Epidermal melanocyte (primary cell): ENCODE measurements around the gene WNT1.

Experiments
- DNase-seq: peaks from one replicate; pipeline ENCODE4 v3.0.0; 2011; ENCODE audit warnings: low spot score; ENCODE audit not compliant: insufficient read length

The WNT1 gene

GRCh38 chr12:48978291-48978740 is at the start of gene WNT1:
TSS of gene WNT1 (plus strand) at chr12:48978322. CDS start at chr12:48978651, 329 bp downstream.
- no peak for DNase-seq

DNA sequence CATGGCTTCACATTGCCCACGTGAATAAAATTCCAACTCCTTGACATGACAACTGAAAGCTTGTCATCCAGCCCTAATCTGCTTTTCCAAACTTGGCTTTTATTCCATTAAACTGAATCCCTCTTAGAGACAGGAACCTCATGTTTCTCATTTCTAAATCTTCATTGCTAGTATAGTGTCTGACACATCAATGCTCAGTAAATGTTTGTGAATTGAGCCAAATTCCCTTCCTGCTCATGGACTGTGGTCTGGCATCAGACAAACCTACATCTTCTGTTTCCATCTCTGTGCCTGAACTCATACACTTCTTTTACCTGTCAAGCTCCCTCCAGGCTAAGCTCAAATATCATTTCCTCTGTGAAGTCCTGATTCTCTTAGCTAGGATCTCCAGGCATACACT is 48.6 kb upstream of the WNT1 start:
- no peak for DNase-seq

GRCh38 chr12:48930475-48930874 is 47.6 kb upstream of the WNT1 start:
- no peak for DNase-seq

DNA sequence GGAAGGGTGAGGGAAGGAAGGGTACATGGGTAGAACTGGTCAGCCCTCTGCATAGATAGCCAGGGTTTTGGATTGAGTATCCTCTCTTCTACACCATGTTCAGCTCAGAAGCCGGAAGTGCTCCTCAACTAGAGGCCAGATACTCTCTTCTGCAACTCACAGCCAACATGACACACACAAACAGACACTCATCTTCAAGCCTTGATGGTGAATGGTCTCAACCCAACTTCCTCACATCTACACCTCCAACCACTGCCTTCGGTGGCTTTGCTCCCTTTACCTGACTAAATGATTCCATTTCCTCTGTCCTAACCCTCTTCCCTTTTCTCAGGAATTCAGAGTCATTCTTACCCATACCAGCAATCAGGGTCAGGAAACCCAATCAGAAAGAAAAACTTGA is 45.2 kb upstream of the WNT1 start:
- no peak for DNase-seq

DNA sequence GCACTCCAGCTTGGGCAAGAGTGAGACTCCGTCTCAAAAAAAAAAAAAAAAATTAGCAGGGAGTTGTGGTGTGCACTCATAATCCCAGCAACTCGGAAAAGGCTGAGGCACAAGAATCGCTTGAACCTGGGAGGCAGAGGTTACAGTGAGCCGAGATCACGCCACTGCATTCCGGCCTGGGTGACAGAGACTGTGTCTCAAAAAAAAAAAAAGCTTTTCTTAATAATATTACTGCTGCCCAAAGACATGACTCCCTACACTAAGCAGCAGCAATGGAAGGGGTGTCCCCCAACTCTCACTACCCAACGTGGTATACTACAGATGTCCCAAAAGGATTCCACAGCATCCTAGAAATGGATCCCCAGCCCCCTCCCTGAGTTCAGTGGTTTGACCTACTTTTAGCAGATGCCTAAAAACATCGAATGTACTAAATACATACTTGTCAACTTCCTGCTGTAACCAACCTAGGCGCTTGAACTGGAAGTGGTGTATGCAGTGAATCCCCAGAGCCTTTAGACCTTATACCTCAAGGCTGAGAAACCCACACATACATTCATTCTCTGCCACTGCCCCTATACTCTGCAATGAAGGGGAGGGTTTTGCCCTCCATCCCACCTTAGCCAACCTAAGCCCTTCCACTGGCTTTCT is 44.3 kb upstream of the WNT1 start:
- DNase-seq, result no peak

GRCh38 chr12:48934312-48934706 is 43.8 kb upstream of the WNT1 start:
- no peak for DNase-seq

GRCh38 chr12:48936379-48936979 is 41.6 kb upstream of the WNT1 start:
- peak; percentile 92 for DNase-seq

DNA sequence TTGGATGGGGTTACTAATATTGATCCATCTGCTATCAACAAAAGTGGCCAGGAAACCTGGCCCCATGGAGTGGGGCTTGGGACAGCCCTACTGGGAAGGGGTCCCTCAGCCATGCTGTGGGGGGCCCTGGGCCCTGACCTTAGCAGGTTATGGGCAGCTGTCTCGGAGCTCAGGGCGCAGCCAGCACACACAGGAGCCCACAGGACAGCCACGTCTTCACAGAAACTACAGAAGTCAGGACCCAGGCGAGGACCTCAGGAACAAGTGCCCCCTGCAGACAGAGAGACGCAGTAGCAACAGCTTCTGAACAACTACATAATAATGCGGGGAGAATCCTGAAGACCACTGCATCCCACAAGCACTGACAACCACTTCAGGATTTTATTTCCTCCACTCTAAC is 41.0 kb upstream of the WNT1 start:
- no peak for DNase-seq

DNA sequence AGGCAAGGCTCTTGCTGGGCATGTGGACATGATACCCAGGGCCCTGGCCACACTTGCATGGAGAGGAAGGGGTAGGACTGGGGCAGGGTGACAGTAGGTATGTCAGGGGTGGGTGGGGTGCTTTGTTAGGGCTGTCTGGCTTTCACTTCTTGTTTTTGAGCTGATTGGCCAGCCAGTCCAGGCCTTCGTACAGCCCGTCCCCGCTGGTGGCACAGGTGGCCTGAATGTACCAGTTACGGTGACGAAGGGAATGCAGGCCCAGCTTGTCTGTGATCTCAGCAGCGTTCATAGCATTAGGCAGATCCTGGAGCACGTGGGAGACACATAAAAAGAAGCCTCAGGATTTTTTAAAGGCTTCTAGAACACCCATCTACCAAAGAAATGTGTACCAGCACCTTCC is 39.3 kb upstream of the WNT1 start:
- no peak for DNase-seq

DNA sequence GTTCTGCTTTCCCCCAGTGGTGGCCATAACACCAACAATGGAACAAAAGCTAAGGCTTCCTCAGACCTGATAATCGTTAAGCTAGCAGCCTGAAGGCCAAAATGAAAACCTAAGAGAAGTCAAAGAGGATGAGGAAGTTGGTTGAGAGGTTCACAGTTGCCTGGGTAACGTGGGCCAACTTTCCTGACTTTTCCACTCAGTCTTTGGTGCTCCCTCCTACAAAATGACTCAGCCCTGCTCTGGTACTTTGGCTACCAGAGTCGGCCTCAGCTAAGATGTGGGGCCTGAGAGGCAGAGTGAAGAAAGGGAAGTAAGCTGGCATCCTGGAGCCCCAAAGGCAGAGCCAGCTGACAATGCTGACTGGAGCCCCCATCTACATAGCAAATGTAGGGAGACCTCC is 37.9 kb upstream of the WNT1 start:
- no peak for DNase-seq

DNA sequence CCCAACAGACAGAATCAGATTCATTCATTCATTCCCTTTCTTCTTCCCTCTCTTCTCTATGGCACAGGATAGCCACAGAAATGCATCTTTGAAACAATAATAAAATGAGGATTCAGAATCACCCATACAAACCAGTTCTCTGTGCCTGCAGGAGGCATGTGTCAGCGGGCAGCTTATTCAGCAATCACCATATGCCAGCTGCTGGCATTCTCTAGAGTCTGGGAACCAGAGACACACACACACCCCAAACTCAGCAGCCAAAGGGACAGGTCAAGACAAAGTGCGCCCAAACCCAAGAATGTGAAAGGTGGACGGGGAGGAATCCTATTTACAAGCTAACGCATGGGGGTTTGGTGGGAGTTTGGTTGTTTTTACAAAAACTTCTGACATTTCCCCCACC is 34.9 kb upstream of the WNT1 start:
- DNase-seq, result no peak

- no peak for DNase-seq
Observed at GRCh38 chr12:48946205-48946604, 31.9 kb upstream of the WNT1 start.

- DNase-seq, result no peak
Observed at GRCh38 chr12:48946943-48947342, 31.2 kb upstream of the WNT1 start.

- no peak for DNase-seq
Observed at GRCh38 chr12:48947727-48948126, 30.4 kb upstream of the WNT1 start.

GRCh38 chr12:48952691-48953090 is 25.4 kb upstream of the WNT1 start:
- no peak for DNase-seq

GRCh38 chr12:48954061-48954460 is 24.1 kb upstream of the WNT1 start:
- DNase-seq, result no peak

- DNase-seq, result no peak
Observed at GRCh38 chr12:48954841-48955501, 23.2 kb upstream of the WNT1 start.

- peak; percentile 96 for DNase-seq
Observed at GRCh38 chr12:48956279-48957140, 21.6 kb upstream of the WNT1 start.

GRCh38 chr12:48957141-48958048 is 20.7 kb upstream of the WNT1 start, which contains the start of gene ARF3:
TSS of gene ARF3 (minus strand) at chr12:48957487. CDS start at chr12:48941095, 16,392 bp downstream.
- DNase-seq, result peak; percentile 92

GRCh38 chr12:48958049-48958388 is 20.1 kb upstream of the WNT1 start:
- DNase-seq, result no peak

DNA sequence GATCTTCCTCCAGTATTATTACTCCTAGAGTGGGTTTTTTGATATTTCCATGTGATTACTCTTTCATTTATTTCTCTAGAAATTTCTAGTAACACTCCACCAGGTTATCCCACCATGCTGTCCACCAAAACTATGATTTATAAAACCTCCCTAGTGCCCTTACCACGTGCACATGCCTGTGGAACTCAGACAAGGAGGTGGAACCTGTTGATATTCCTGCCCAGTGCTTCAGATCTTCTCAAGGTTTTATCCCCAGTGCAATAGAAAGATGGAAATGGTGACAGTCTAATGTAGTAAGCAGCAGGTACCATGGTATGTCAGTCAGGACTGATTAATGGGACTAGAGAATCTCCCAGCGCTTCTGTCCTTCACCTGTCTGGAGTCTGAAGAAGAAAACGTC is 17.3 kb upstream of the WNT1 start:
- no peak for DNase-seq
